ENCODE results near the gene CRYBA4.

Gene CRYBA4

GRCh38 chr22:26651815-26652214, 30.1 kb downstream of the CRYBA4 start:
- no peak overlapping the region for H3K27ac ChIP-seq
- no peak for TF ChIP-seq CTCF (conservative IDR thresholded peaks at IDR 0.05)

GRCh38 chr22:26656891-26657851, 35.4 kb downstream of the CRYBA4 start, which contains the start of gene MIAT:
MIAT (plus strand) TSS chr22:26657588.
- no peak within 1 kb of the TSS for H3K27ac ChIP-seq
- no peak for TF ChIP-seq CTCF (conservative IDR thresholded peaks at IDR 0.05)

DNA sequence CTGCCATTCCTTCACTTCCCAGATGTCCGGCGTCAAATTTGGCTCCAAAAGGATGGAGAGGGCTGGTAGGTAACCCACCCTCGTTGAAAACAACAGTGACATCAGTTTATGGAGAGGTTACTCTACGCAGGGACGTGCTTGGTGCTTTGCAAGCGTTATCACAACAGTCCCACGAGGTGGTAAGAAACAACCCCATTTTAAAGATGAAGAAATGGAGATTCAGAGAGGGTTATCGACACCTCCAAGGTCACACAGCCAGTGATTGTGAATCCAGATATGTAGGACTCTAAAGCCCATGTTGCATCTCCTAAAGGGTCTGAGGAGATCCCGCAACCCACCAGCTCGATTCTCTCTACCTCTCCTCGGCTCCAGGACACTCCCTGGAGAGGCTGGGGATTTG, 36.4 kb downstream of the CRYBA4 start:
- H3K27ac ChIP-seq, result no peak overlapping the region
- TF ChIP-seq CTCF (conservative IDR thresholded peaks at IDR 0.05), result no peak

- no peak overlapping the region for H3K27ac ChIP-seq
- no peak for TF ChIP-seq CTCF (conservative IDR thresholded peaks at IDR 0.05)
Observed at GRCh38 chr22:26658671-26659478, 37.1 kb downstream of the CRYBA4 start.

DNA sequence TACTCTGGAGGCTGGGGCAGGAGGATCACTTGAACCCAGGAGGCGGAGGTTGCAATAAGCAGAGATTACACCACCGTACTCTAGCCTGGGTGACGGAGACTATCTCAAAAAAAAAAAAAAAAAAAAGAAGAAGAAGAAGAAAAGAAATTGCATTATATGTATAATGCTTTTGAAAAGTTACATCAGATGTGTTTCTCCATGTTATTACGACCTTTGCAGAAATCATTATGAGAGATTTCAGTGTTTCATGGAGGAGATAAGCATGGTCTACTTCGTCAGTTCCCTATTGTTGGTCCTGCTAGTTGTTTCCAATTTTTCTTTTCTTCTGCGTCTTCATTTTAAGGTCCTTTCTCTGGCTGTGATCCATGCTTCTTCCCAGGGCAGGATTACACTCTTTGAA, 38.6 kb downstream of the CRYBA4 start:
- no peak overlapping the region for H3K27ac ChIP-seq
- TF ChIP-seq CTCF (conservative IDR thresholded peaks at IDR 0.05), result no peak

- no peak for TF ChIP-seq CTCF (conservative IDR thresholded peaks at IDR 0.05)
- H3K27ac ChIP-seq, result no peak overlapping the region
Observed at GRCh38 chr22:26660961-26661578, 39.3 kb downstream of the CRYBA4 start.

- TF ChIP-seq CTCF (conservative IDR thresholded peaks at IDR 0.05), result no peak
- no peak overlapping the region for H3K27ac ChIP-seq
Observed at GRCh38 chr22:26662160-26662559, 40.4 kb downstream of the CRYBA4 start.
